Kidney (tissue), 14 donors: ENCODE results near the gene HOXA5. TPM values are rescaled to one million over a fixed set of nuclear protein-coding genes. Genes with fewer than 3 reads are reported as not detected.

ENCODE experiments used
- DNase-seq, 5 donors: peaks; one replicate each; pipeline ENCODE4 v3.0.0-alpha.2; 2013 to 2020
- FAIRE-seq: peaks from 2 replicates; lab custom pipeline; 2012; peaks lifted over from hg19 to GRCh38; lab: Jason Lieb, UNC
- H3K27ac ChIP-seq, 2 donors: one replicate each; pipeline ENCODE4 v1.7.0; 2013; ENCODE audit warnings: low read depth in 2 of 2, low read length in 2 of 2, inconsistent platforms in 1 of 2
- H3K27me3 ChIP-seq: one replicate; pipeline ENCODE4 v1.7.1; 2013; ENCODE audit warnings: low read length, inconsistent platforms; ENCODE audit not compliant: control insufficient read depth, insufficient read depth
- H3K36me3 ChIP-seq, 3 donors: one replicate each; pipeline versions ENCODE4 v1.7.0 to v1.7.1; 2013; ENCODE audit warnings: low read length in 3 of 3, control low read depth in 1 of 3, inconsistent platforms in 1 of 3; ENCODE audit not compliant: insufficient read depth in 3 of 3, control insufficient read depth in 2 of 3
- H3K4me1 ChIP-seq, 3 donors: one replicate each; pipeline versions ENCODE4 v1.7.0 to v1.7.1; 2013; ENCODE audit warnings: low read length in 3 of 3, inconsistent platforms in 1 of 3, low read depth in 1 of 3; ENCODE audit not compliant: control insufficient read depth in 2 of 3, insufficient read depth in 2 of 3
- H3K4me3 ChIP-seq, 3 donors: one replicate each; pipeline versions ENCODE4 v1.7.0 to v1.8.1; 2013; ENCODE audit warnings: low read length in 3 of 3, control low read depth in 1 of 3, inconsistent platforms in 1 of 3
- H3K9ac ChIP-seq, 3 donors: one replicate each; pipeline versions ENCODE4 v1.7.0 to v1.7.1; 2013; ENCODE audit warnings: low read length in 3 of 3, control low read depth in 1 of 3, inconsistent platforms in 1 of 3
- H3K9me3 ChIP-seq, 3 donors: one replicate each; pipeline versions ENCODE4 v1.7.0 to v1.7.1; 2013; ENCODE audit warnings: low read length in 3 of 3, control low read depth in 1 of 3, inconsistent platforms in 1 of 3; ENCODE audit not compliant: control insufficient read depth in 2 of 3, insufficient read depth in 1 of 3
- CTCF ChIP-seq: IDR thresholded peaks from 3 replicates; pipeline ENCODE4 v1.5.1; 2012; ENCODE audit warnings: mild to moderate bottlenecking, moderate library complexity, borderline replicate concordance; ENCODE audit not compliant: insufficient read depth; ENCODE audit errors: extremely low read depth
- intact Hi-C: fragments of 100-400 bp; cut with DNase I; formaldehyde crosslinking; loops from one replicate; pipeline ENCODE4 v1.11.1; 2022
- polyA plus RNA-seq: library from polyadenylated mRNA; stranded (reverse); fragments of 350-450 nt; fragmentation: Illumina TruSeq; extraction: RNeasy Lipid Tissue Mini Kit (QIAGEN cat#74804); gene quantifications from one replicate; pipeline ENCODE4 v1.2.3, GENCODE V29; 2014; ENCODE audit warnings: low read depth, low replicate concordance; ENCODE audit not compliant: insufficient read depth
- total RNA-seq: library from RNA; stranded (reverse); fragmentation: NEBNext Ultra II Directional; extraction: Animal tissue kit (Norgen Biotek cat#: 25700); gene quantifications from one replicate; pipeline ENCODE4 v1.2.1, GENCODE V29; 2021
- donor health status: control.
- donor health status: control.
- donor health status: control.
- donor health status: control.
- donor health status: control.
- donor health status: DM: yes; HTN: yes; CAD: no.
- donor health status: Normal renal cell carcinoma (clear cell type).

HOXA5 gene
- total and polyA plus RNA-seq, 2 donors from 2014 or later: 19.4 to 38.0 TPM

- peaks cover 0 to 9% (median 5%) of the 10 kb centered on the region in 3 donors for H3K36me3 ChIP-seq
- H3K4me1 ChIP-seq: peaks cover 0 to 6% (median 5%) of the 10 kb centered on the region in 3 donors
- H3K9me3 ChIP-seq: no peaks in the 10 kb centered on the region
- peak overlapping the region; percentile 96 to 98 for H3K27ac ChIP-seq
- FAIRE-seq (no peak), DNase-seq (peak; percentile 96 to 98 (median 97))
- peak; percentile 99 for TF ChIP-seq CTCF
- peak overlapping the region; percentile 27 to 77 (median 69) for H3K9ac ChIP-seq
- intact Hi-C loops: no loop called here
- H3K4me3 ChIP-seq: peak overlapping the region; percentile 23 to 86 (median 77)
- no peaks in the 10 kb centered on the region for H3K27me3 ChIP-seq
These were observed 17.2 kb upstream of the HOXA5 start for GRCh38 chr7:27160546-27161213.

GRCh38 chr7:27160145-27160545 lies 16.7 kb upstream of the HOXA5 start:
- FAIRE-seq: no peak
- peak overlapping the region; percentile 23 to 86 (median 77) for H3K4me3 ChIP-seq

GRCh38 chr7:27159266-27160144 lies 16.0 kb upstream of the HOXA5 start:
- intact Hi-C loops: loop anchor here (10.0 kb wide), 1 partner anchor 785 kb away; no protein-coding TSS in a partner anchor
- DNase-seq (peak in 3 of 5 donors; percentile 68 to 79 (median 76)), FAIRE-seq (no peak)
- Histone ChIP-seq H3K27me3 (no peaks in the 10 kb centered on the region), H3K4me3 (peak overlapping the region; percentile 37 to 86 (median 77)), H3K36me3 (peaks cover 0 to 9% (median 5%) of the 10 kb centered on the region in 3 donors), H3K27ac (peak overlapping the region; percentile 96 to 98), H3K9me3 (no peaks in the 10 kb centered on the region), H3K9ac (peak overlapping the region; percentile 45 to 77 (median 76)), H3K4me1 (peaks cover 0 to 7% (median 6%) of the 10 kb centered on the region in 3 donors)
- TF ChIP-seq CTCF: no peak

More at GRCh38 chr7:27160145-27160545, 16.7 kb upstream of the HOXA5 start:
- Histone ChIP-seq H3K9me3 (no peaks in the 10 kb centered on the region), H3K9ac (peak overlapping the region; percentile 40 to 77 (median 69)), H3K36me3 (peaks cover 0 to 9% (median 5%) of the 10 kb centered on the region in 3 donors), H3K27me3 (no peaks in the 10 kb centered on the region), H3K27ac (peak overlapping the region; percentile 96 to 98), H3K4me1 (peaks cover 0 to 7% (median 5%) of the 10 kb centered on the region in 3 donors)
- TF ChIP-seq CTCF: no peak
- intact Hi-C loops: no loop called here
- peak in 2 of 5 donors; percentile 70 to 82 for DNase-seq
